H9 (cell line): ENCODE measurements around the gene SEC61A1. TPM values are rescaled to one million over a fixed set of nuclear protein-coding genes. Genes with fewer than 3 reads are reported as not detected.
A peak's percentile ranks its signal among the peaks of the same experiment; 100 is the strongest.

Source experiments
- DNase-seq: peaks from one replicate; pipeline ENCODE4 v3.0.0-alpha.2; 2017
- H2AFZ ChIP-seq: one replicate; pipeline ENCODE4 v1.6.1; 2013; ENCODE audit warnings: mild to moderate bottlenecking, low read length, control low read depth, moderate library complexity
- H2AK5ac ChIP-seq: 2 replicates; pipeline ENCODE4 v1.6.1; 2013; ENCODE audit warnings: low read length, control low read depth, mixed read lengths; ENCODE audit not compliant: insufficient read length
- H2BK120ac ChIP-seq: one replicate; pipeline ENCODE4 v1.6.1; 2013; ENCODE audit warnings: low read depth, mild to moderate bottlenecking, low read length, control low read depth, inconsistent platforms; ENCODE audit not compliant: poor library complexity, severe bottlenecking
- H2BK12ac ChIP-seq: 2 replicates; pipeline ENCODE4 v1.6.1; 2013; ENCODE audit warnings: low read length, control low read depth, mixed read lengths, low read depth; ENCODE audit not compliant: insufficient read length
- H2BK15ac ChIP-seq: 2 replicates; pipeline ENCODE4 v1.6.1; 2013; ENCODE audit warnings: low read depth, low read length, control low read depth
- H2BK20ac ChIP-seq: one replicate; pipeline ENCODE4 v1.6.1; 2013; ENCODE audit warnings: low read depth, mild to moderate bottlenecking, low read length, control low read depth, inconsistent platforms; ENCODE audit not compliant: poor library complexity, severe bottlenecking
- H2BK5ac ChIP-seq: 2 replicates; pipeline ENCODE4 v1.6.1; 2013; ENCODE audit warnings: low read length, control low read depth, mixed read lengths; ENCODE audit not compliant: insufficient read length
- H3K14ac ChIP-seq: 2 replicates; pipeline ENCODE4 v1.6.1; 2013; ENCODE audit warnings: low read length, control low read depth; ENCODE audit not compliant: insufficient read depth
- H3K18ac ChIP-seq: 2 replicates; pipeline ENCODE4 v1.6.1; 2013; ENCODE audit warnings: low read depth, mild to moderate bottlenecking, mixed read lengths, low read length, control low read depth; ENCODE audit not compliant: insufficient read length
- H3K23ac ChIP-seq: 2 replicates; pipeline ENCODE4 v1.6.1; 2013; ENCODE audit warnings: low read length, control low read depth, mixed read lengths, low read depth; ENCODE audit not compliant: insufficient read length
- H3K23me2 ChIP-seq: 2 replicates; pipeline ENCODE4 v1.6.1; 2013; ENCODE audit warnings: low read depth, mild to moderate bottlenecking, mixed read lengths, low read length, control low read depth; ENCODE audit not compliant: insufficient read length, poor library complexity, severe bottlenecking
- H3K27ac ChIP-seq: 2 replicates; pipeline ENCODE4 v1.5.1; 2013; ENCODE audit warnings: low read length, control low read depth, mixed read lengths, low read depth; ENCODE audit not compliant: insufficient read length
- H3K27me3 ChIP-seq: 2 replicates; pipeline ENCODE4 v1.6.1; 2013; ENCODE audit warnings: low read length, control low read depth, inconsistent platforms; ENCODE audit not compliant: insufficient read depth
- H3K4ac ChIP-seq: 2 replicates; pipeline ENCODE4 v1.6.1; 2013; ENCODE audit warnings: low read depth, mild to moderate bottlenecking, control low read depth, inconsistent platforms, low read length, moderate library complexity
- H3K4me1 ChIP-seq: 2 replicates; pipeline ENCODE4 v1.6.1; 2013; ENCODE audit warnings: low read length, control low read depth, inconsistent platforms; ENCODE audit not compliant: insufficient read depth
- H3K4me2 ChIP-seq: 2 replicates; pipeline ENCODE4 v1.6.1; 2013; ENCODE audit warnings: low read length, control low read depth, mixed read lengths; ENCODE audit not compliant: insufficient read length, insufficient read depth
- H3K56ac ChIP-seq: 2 replicates; pipeline ENCODE4 v1.6.1; 2013; ENCODE audit warnings: low read depth, mild to moderate bottlenecking, mixed read lengths, low read length, control low read depth; ENCODE audit not compliant: insufficient read length
- H3K79me1 ChIP-seq: 2 replicates; pipeline ENCODE4 v1.6.1; 2013; ENCODE audit warnings: low read depth, mild to moderate bottlenecking, moderate library complexity, low read length, control low read depth, inconsistent platforms; ENCODE audit not compliant: insufficient read depth, poor library complexity, severe bottlenecking
- H3K79me2 ChIP-seq: 2 replicates; pipeline ENCODE4 v1.6.1; 2013; ENCODE audit warnings: low read length, control low read depth, inconsistent platforms; ENCODE audit not compliant: insufficient read depth
- H3K9ac ChIP-seq: 2 replicates; pipeline ENCODE4 v1.6.1; 2013; ENCODE audit warnings: low read length, control low read depth, mixed read lengths; ENCODE audit not compliant: insufficient read length; ENCODE audit errors: extremely low read depth
- H3K9me3 ChIP-seq: one replicate; pipeline ENCODE4 v1.6.1; 2013; ENCODE audit warnings: low read depth, low read length, inconsistent platforms; ENCODE audit not compliant: control insufficient read depth
- H3T11ph ChIP-seq: one replicate; pipeline ENCODE4 v1.6.1; 2013; ENCODE audit warnings: mild to moderate bottlenecking, low read length, control low read depth, inconsistent platforms
- H4K20me1 ChIP-seq: one replicate; pipeline ENCODE4 v1.6.1; 2013; ENCODE audit not compliant: control insufficient read depth, insufficient read length, insufficient read depth
- H4K5ac ChIP-seq: 2 replicates; pipeline ENCODE4 v1.6.1; 2013; ENCODE audit warnings: low read depth, mild to moderate bottlenecking, mixed read lengths, low read length, control low read depth; ENCODE audit not compliant: insufficient read length
- H4K8ac ChIP-seq: replicated peaks from 2 replicates; pipeline ENCODE4 v1.6.1; 2013; ENCODE audit warnings: low read length, control low read depth, mixed read lengths, low read depth; ENCODE audit not compliant: insufficient read length
- H4K91ac ChIP-seq: 2 replicates; pipeline ENCODE4 v1.6.1; 2013; ENCODE audit warnings: low read depth, mild to moderate bottlenecking, moderate library complexity, mixed read lengths, low read length, control low read depth; ENCODE audit not compliant: insufficient read length
- H3K27ac Mint-ChIP-seq, 3 experiments: 2 replicates in 2 of 3; 3 replicates in 1 of 3; pipeline ENCODE4 v1.8.0; 2020 to 2021; ENCODE audit warnings: mixed read lengths in 3 of 3, mild to moderate bottlenecking in 1 of 3, moderate library complexity in 1 of 3
- H3K27me3 Mint-ChIP-seq: 2 replicates; pipeline ENCODE4 v1.8.0; 2021; ENCODE audit warnings: low read depth, mild to moderate bottlenecking, moderate library complexity, mixed read lengths
- H3K36me3 Mint-ChIP-seq, 3 experiments: 2 replicates in 2 of 3; 3 replicates in 1 of 3; pipeline ENCODE4 v1.8.0; 2020 to 2021; ENCODE audit warnings: low read depth in 3 of 3, mixed read lengths in 3 of 3; ENCODE audit not compliant: insufficient read depth in 1 of 3
- H3K4me1 Mint-ChIP-seq, 2 experiments: 2 replicates each; pipeline ENCODE4 v1.8.0; 2020; ENCODE audit warnings: mixed read lengths in 2 of 2
- H3K4me3 Mint-ChIP-seq, 2 experiments: 2 replicates in 1 of 2; 3 replicates in 1 of 2; pipeline ENCODE4 v1.8.0; 2020 to 2021; ENCODE audit warnings: mild to moderate bottlenecking in 2 of 2, mixed read lengths in 2 of 2, moderate library complexity in 1 of 2
- H3K9me3 Mint-ChIP-seq, 2 experiments: 2 replicates in 1 of 2; 3 replicates in 1 of 2; pipeline ENCODE4 v1.8.0; 2020; ENCODE audit warnings: mild to moderate bottlenecking in 2 of 2, mixed read lengths in 2 of 2, moderate library complexity in 1 of 2
- CTCF ChIP-seq: fragments of 200-600 bp; sonication (generic); conservative IDR thresholded peaks from 3 replicates; pipeline ENCODE4 v1.8.0; 2021; ENCODE audit warnings: antibody characterized with exemption, mild to moderate bottlenecking
- WGBS: extraction: QIAGEN DNeasy Blood & Tissue Kit; methylation state at CpG from one replicate; pipeline ENCODE4 v1.1.7; 2013; ENCODE audit warnings: missing lambda C conversion rate, low lambda C conversion rate, mixed read lengths; ENCODE audit not compliant: insufficient read length; ENCODE audit errors: extremely low coverage; 5-methylcytosine and 5-hydroxymethylcytosine counted together
- total RNA-seq: library from RNA; stranded (reverse); gene quantifications from 2 replicates; pipeline ENCODE4 v1.2.1, GENCODE V29; 2021

SEC61A1 gene
- total RNA-seq, 1 experiment from 2014 or later: 146 TPM

GRCh38 chr3:128100638-128101037 is 48.4 kb downstream of the SEC61A1 start:
- H3K14ac ChIP-seq: no peak overlapping the region
- H3K27me3 Mint-ChIP-seq: no peaks in the 10 kb centered on the region
- DNase-seq: no peak
- WGBS: no CpG with 5 or more reads among the region's 2 CpGs
- no peaks in the 10 kb centered on the region for H3K79me1 ChIP-seq
- H3K27ac ChIP-seq: no peak overlapping the region
- peak overlapping the region in 1 of 3 experiments; percentile 31; a peak in 1 of 7 replicates for H3K27ac Mint-ChIP-seq
- H2BK15ac ChIP-seq: no peak overlapping the region
- no peak overlapping the region for H2AFZ ChIP-seq
- H2BK120ac ChIP-seq: no peak overlapping the region
- H4K8ac ChIP-seq: no peak overlapping the region
- no peak overlapping the region for H3K23ac ChIP-seq
- peaks cover 13% of the 10 kb centered on the region for H3K4me1 ChIP-seq
- no peak overlapping the region for H2BK5ac ChIP-seq
- no peaks in the 10 kb centered on the region for H3K79me2 ChIP-seq
- H3K36me3 Mint-ChIP-seq: peaks cover 54 to 88% (median 86%) of the 10 kb centered on the region in 3 experiments
- no peak overlapping the region for H3K9ac ChIP-seq
- no peak overlapping the region for H2BK20ac ChIP-seq
- H3K9me3 ChIP-seq: no peaks in the 10 kb centered on the region
- H4K5ac ChIP-seq: no peak overlapping the region
- TF ChIP-seq CTCF: no peak
- H2BK12ac ChIP-seq: no peak overlapping the region
- H3K4ac ChIP-seq: no peak overlapping the region
- H3K56ac ChIP-seq: no peak overlapping the region
- no peak overlapping the region for H4K91ac ChIP-seq
- no peak overlapping the region for H2AK5ac ChIP-seq
- H3K4me1 Mint-ChIP-seq: peaks cover 50 to 67% of the 10 kb centered on the region in 2 experiments
- no peak overlapping the region for H3K4me2 ChIP-seq
- no peak overlapping the region for H3K18ac ChIP-seq
- no peaks in the 10 kb centered on the region for H4K20me1 ChIP-seq
- H3T11ph ChIP-seq: no peak overlapping the region
- no peaks in the 10 kb centered on the region for H3K27me3 ChIP-seq
- H3K9me3 Mint-ChIP-seq: no peaks in the 10 kb centered on the region
- no peak overlapping the region for H3K4me3 Mint-ChIP-seq
- H3K23me2 ChIP-seq: no peaks in the 10 kb centered on the region
